Immature natural killer cell (primary cell): ENCODE data around the gene ORC1. TPM values are rescaled to one million over a fixed set of nuclear protein-coding genes. Genes with fewer than 3 reads are reported as not detected.

Source experiments
- polyA plus RNA-seq, 3 donors: library from polyadenylated mRNA; unstranded; fragments of 300-500 nt; fragmentation: Illumina TruSeq; gene quantifications; one replicate each; pipeline ENCODE4 v1.2.3, GENCODE V29; 2021

ORC1 gene
- polyA plus RNA-seq, 3 donors from 2014 or later, result 0.46 to 1.2 (median 0.58) TPM

Other genes with a start within 250 kb of the ORC1 start
- gene CC2D1B, start 38.2 kb downstream of the ORC1 start, polyA plus RNA-seq, result 10 to 100 TPM in 1 of 3 donors, 1 to 10 TPM in 2; 4.6 to 15.5 (median 4.8) TPM
- 10 to 100 TPM; 34.3 to 56.6 (median 42.0) TPM for gene PRPF38A, start 179 bp upstream of the ORC1 start, polyA plus RNA-seq
- 10 to 100 TPM; 14.5 to 36.0 (median 23.0) TPM for gene TUT4, start 148.7 kb upstream of the ORC1 start, polyA plus RNA-seq
- gene GPX7, start 197.9 kb upstream of the ORC1 start, polyA plus RNA-seq, result 10 to 100 TPM; 31.2 to 35.6 (median 31.9) TPM
- gene SHISAL2A, start 228.7 kb upstream of the ORC1 start, polyA plus RNA-seq, result 10 to 100 TPM in 1 of 3 donors, 1 to 10 TPM in 2; 5.0 to 12.8 (median 9.9) TPM